IPS-11a (cell line): ENCODE measurements around the gene SLC4A5.
"Not testable (repeated sequence)": the region's sequence is repeated elsewhere in the genome, so short reads cannot be mapped to it uniquely, and the experiment has no call there.

Experiments
- H3K4me3 ChIP-seq: one replicate; pipeline ENCODE4 v1.5.1; 2013; ENCODE audit warnings: low read depth, low read length, control low read depth

The SLC4A5 gene

GRCh38 chr2:74368499-74368898, 25.3 kb upstream of the SLC4A5 start:
- no peak overlapping the region for H3K4me3 ChIP-seq

GRCh38 chr2:74367789-74368188, 24.6 kb upstream of the SLC4A5 start:
- H3K4me3 ChIP-seq: no peak overlapping the region

GRCh38 chr2:74366036-74366435, 22.8 kb upstream of the SLC4A5 start:
- no peak overlapping the region for H3K4me3 ChIP-seq

- H3K4me3 ChIP-seq: no peak overlapping the region
Measured at GRCh38 chr2:74364533-74365505, 21.6 kb upstream of the SLC4A5 start.

- no peak overlapping the region for H3K4me3 ChIP-seq
Measured at GRCh38 chr2:74361327-74361726, 18.1 kb upstream of the SLC4A5 start.

GRCh38 chr2:74357627-74358026, 14.4 kb upstream of the SLC4A5 start:
- H3K4me3 ChIP-seq: no peak overlapping the region

- H3K4me3 ChIP-seq: no peak overlapping the region
Measured at GRCh38 chr2:74349889-74350288, 6.7 kb upstream of the SLC4A5 start.

GRCh38 chr2:74347742-74348141, 4.5 kb upstream of the SLC4A5 start:
- H3K4me3 ChIP-seq: no peak overlapping the region

- H3K4me3 ChIP-seq: no peak overlapping the region
Measured at GRCh38 chr2:74347303-74347702, 4.1 kb upstream of the SLC4A5 start.

GRCh38 chr2:74345272-74345943, 2.2 kb upstream of the SLC4A5 start:
- H3K4me3 ChIP-seq: no peak overlapping the region

GRCh38 chr2:74336227-74336626, 7.0 kb downstream of the SLC4A5 start:
- not testable (repeated sequence) for H3K4me3 ChIP-seq

GRCh38 chr2:74334931-74335333, 8.3 kb downstream of the SLC4A5 start:
- no peak overlapping the region for H3K4me3 ChIP-seq

- H3K4me3 ChIP-seq: no peak overlapping the region
Measured at GRCh38 chr2:74333896-74334586, 9.2 kb downstream of the SLC4A5 start.

GRCh38 chr2:74333175-74333574, 10.0 kb downstream of the SLC4A5 start:
- H3K4me3 ChIP-seq: no peak overlapping the region

GRCh38 chr2:74332550-74333174, 10.6 kb downstream of the SLC4A5 start:
- no peak overlapping the region for H3K4me3 ChIP-seq

- no peak overlapping the region for H3K4me3 ChIP-seq
Measured at GRCh38 chr2:74328573-74328972, 14.6 kb downstream of the SLC4A5 start.

- no peak overlapping the region for H3K4me3 ChIP-seq
Measured at GRCh38 chr2:74328074-74328473, 15.1 kb downstream of the SLC4A5 start.

- H3K4me3 ChIP-seq: no peak overlapping the region
Measured at GRCh38 chr2:74327627-74328026, 15.6 kb downstream of the SLC4A5 start.

GRCh38 chr2:74327199-74327598, 16.0 kb downstream of the SLC4A5 start:
- H3K4me3 ChIP-seq: no peak overlapping the region

- H3K4me3 ChIP-seq: no peak overlapping the region
Measured at GRCh38 chr2:74325815-74326214, 17.4 kb downstream of the SLC4A5 start.

- no peak overlapping the region for H3K4me3 ChIP-seq
Measured at GRCh38 chr2:74321737-74322136, 21.5 kb downstream of the SLC4A5 start.
